Small intestine (tissue), 7 donors: ENCODE results near the gene ADAM30. TPM values are rescaled to one million over a fixed set of nuclear protein-coding genes. Genes with fewer than 3 reads are reported as not detected.

ENCODE experiments used
- DNase-seq, 2 donors: peaks; one replicate each; pipeline versions ENCODE4 v3.0.0 to v3.0.0-alpha.2; 2013
- FAIRE-seq: peaks from 2 replicates; lab custom pipeline; 2012; peaks lifted over from hg19 to GRCh38; lab: Jason Lieb, UNC
- H3K27ac ChIP-seq, 3 donors: one replicate each; pipeline ENCODE4 v1.5.1; 2013; ENCODE audit warnings: low read length in 2 of 3, mild to moderate bottlenecking in 2 of 3, control low read depth in 1 of 3, inconsistent platforms in 1 of 3, low read depth in 1 of 3, moderate library complexity in 1 of 3
- H3K27me3 ChIP-seq, 3 donors: one replicate each; pipeline ENCODE4 v1.6.1; 2013; ENCODE audit warnings: low read length in 3 of 3, inconsistent platforms in 1 of 3; ENCODE audit not compliant: control insufficient read depth in 3 of 3, insufficient read depth in 3 of 3
- H3K36me3 ChIP-seq, 3 donors: one replicate each; pipeline ENCODE4 v1.6.1; 2013; ENCODE audit warnings: low read length in 3 of 3, inconsistent platforms in 1 of 3, low read depth in 1 of 3, mild to moderate bottlenecking in 1 of 3, moderate library complexity in 1 of 3; ENCODE audit not compliant: control insufficient read depth in 3 of 3, insufficient read depth in 2 of 3
- H3K4me1 ChIP-seq, 3 donors: one replicate each; pipeline ENCODE4 v1.6.1; 2013; ENCODE audit warnings: low read length in 2 of 3, inconsistent platforms in 1 of 3, low read depth in 1 of 3, mild to moderate bottlenecking in 1 of 3, moderate library complexity in 1 of 3; ENCODE audit not compliant: control insufficient read depth in 3 of 3, insufficient read depth in 2 of 3
- H3K4me3 ChIP-seq, 3 donors: one replicate each; pipeline ENCODE4 v1.5.1; 2013; ENCODE audit warnings: low read length in 3 of 3, control low read depth in 1 of 3, inconsistent platforms in 1 of 3, low read depth in 1 of 3, mild to moderate bottlenecking in 1 of 3, moderate library complexity in 1 of 3
- H3K9me3 ChIP-seq, 2 donors: one replicate each; pipeline ENCODE4 v1.6.1; 2013; ENCODE audit warnings: low read depth in 1 of 2, low read length in 1 of 2; ENCODE audit not compliant: control insufficient read depth in 2 of 2, insufficient read depth in 1 of 2
- WGBS, 3 donors: extraction: QIAGEN DNeasy Blood & Tissue Kit; methylation state at CpG; one replicate each; pipeline ENCODE4 v1.1.7; 2013; 5-methylcytosine and 5-hydroxymethylcytosine counted together
- polyA plus RNA-seq, 4 donors: library from polyadenylated mRNA; stranded (reverse) in 3 of 4; unstranded in 1 of 4; fragments of 200-250 nt in 3 of 4; fragments of 120-200 nt in 1 of 4; gene quantifications; one replicate each; pipeline versions ENCODE4 v1.2.1 to v1.2.3, GENCODE V29; 2013
- donor health status: healthy with polysubstance abuse.
- donor health status: control.
- donor health status: control.
- donor health status: Bipolar disorder and iron deficiency.
- donor health status: healthy.

The ADAM30 gene
- polyA plus RNA-seq, 4 donors, result not detected

- FAIRE-seq, result no peak
- no peak overlapping the region for H3K4me3 ChIP-seq
These were observed 7.1 kb upstream of the ADAM30 start for GRCh38 chr1:119903443-119903835.

DNA sequence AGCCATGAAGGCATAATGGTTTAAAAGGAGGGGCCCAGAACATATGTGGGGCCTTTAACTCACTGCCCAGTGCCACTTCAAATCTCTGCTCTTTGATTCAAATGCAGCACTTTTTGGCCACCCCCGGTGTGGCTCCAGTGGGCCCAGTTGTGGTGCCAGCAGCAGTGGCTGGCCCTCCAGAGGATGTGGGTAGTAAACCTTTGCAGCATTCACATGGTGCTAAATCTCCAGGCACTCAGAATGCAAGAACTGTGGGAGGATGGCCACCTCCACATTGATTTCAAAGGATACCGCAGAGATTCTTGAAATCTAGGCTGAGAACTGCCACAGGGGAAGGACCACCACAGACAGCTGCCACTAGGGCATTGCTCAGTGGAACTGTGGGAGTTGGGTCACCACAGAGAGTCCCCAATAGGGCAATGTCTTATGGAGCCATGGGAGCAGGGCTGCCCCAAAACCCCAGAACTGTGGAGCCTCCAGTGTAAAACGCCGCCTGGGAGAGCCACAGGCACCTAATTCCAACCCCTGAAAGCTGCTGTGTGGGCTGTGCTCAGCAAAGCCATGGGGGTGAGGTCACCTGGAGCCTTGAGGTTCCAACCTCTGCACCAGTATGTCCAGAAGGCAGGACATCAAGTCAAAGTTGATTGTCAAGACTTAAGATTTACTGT, 6.6 kb upstream of the ADAM30 start:
- WGBS, 3 donors, result 91 to 98% (median 96%) methylated on average over 4 of the region's 4 CpGs
- Histone ChIP-seq H3K4me3 (no peak overlapping the region), H3K4me1 (peaks cover 0 to 3% (median 2%) of the 10 kb centered on the region in 3 donors), H3K27me3 (peaks cover 0 to 2% (median 0%) of the 10 kb centered on the region in 3 donors), H3K36me3 (no peaks in the 10 kb centered on the region), H3K9me3 (no peaks in the 10 kb centered on the region), H3K27ac (no peak overlapping the region)
- DNase-seq (no peak), FAIRE-seq (no peak)

More at GRCh38 chr1:119903443-119903835, 7.1 kb upstream of the ADAM30 start:
- Histone ChIP-seq H3K36me3 (no peaks in the 10 kb centered on the region), H3K4me1 (peaks cover 0 to 3% (median 2%) of the 10 kb centered on the region in 3 donors), H3K27me3 (peaks cover 0 to 2% (median 0%) of the 10 kb centered on the region in 3 donors), H3K9me3 (no peaks in the 10 kb centered on the region), H3K27ac (no peak overlapping the region)
- no peak for DNase-seq

DNA sequence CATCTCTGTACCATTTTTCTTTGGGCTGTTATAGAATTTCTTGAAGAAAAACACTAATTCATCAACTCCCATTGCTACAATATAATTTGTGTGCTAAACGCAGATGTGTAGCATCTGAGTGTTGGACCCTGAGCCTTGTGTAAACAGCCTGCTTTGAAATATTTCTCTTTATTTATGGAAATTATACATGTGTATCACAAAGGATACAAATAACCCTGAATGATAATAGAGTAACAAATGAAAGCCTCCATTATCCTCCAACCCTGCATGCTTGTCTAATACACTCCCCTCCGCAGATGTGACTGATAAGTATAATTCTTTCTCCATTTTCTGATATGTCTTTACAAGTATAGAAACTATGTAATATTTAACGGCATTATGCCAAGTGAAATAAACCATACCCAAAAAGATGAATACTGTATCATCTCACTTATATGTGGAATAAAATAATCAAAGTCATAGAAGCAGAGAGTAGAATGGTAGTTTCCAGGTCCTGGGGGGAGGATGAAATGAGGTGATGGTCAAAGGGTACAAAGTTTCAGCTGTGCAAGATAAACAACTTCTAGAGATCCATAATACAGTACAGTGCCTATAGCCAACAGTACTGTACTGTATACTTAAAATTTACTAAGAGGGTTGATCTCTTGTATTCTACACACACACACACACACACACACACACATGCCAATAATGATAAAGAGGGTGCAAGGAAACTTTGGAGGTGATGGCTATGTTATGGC, 2.8 kb upstream of the ADAM30 start:
- no peak overlapping the region for H3K27ac ChIP-seq
- H3K4me3 ChIP-seq, result no peak overlapping the region
- no peaks in the 10 kb centered on the region for H3K27me3 ChIP-seq
- 73 to 83% (median 82%) methylated on average over 3 of the region's 3 CpGs for WGBS, 3 donors
- no peaks in the 10 kb centered on the region for H3K9me3 ChIP-seq
- H3K4me1 ChIP-seq, result no peaks in the 10 kb centered on the region
- H3K36me3 ChIP-seq, result no peaks in the 10 kb centered on the region
- DNase-seq (no peak), FAIRE-seq (no peak)

- H3K27ac ChIP-seq, result no peak overlapping the region
- FAIRE-seq (no peak), DNase-seq (no peak)
- H3K9me3 ChIP-seq, result no peaks in the 10 kb centered on the region
- no peaks in the 10 kb centered on the region for H3K27me3 ChIP-seq
- no peak overlapping the region for H3K4me3 ChIP-seq
- WGBS, 3 donors, result 74 to 95% (median 75%) methylated on average over 2 of the region's 2 CpGs
- no peaks in the 10 kb centered on the region for H3K4me1 ChIP-seq
- no peaks in the 10 kb centered on the region for H3K36me3 ChIP-seq
These were observed 2.2 kb upstream of the ADAM30 start for GRCh38 chr1:119898530-119898929.

DNA sequence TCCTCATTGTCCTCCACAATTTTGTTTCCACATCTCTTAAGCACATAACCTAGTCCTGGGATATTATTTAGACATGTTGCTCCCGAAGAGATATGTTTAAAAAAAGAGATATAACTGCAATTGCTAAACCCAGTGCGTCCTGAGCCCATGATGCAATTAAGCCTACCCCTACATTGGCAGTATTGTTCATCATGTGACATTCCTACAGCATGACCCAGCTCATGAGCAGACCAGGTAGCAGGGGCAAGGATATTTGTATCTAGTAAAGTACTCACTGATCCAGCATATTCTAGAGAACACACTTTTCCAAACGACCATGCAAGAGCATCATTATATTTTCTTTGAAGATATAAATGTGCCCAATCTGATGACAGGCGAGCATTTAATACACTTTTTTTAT, 1.2 kb downstream of the ADAM30 start:
- FAIRE-seq, result no peak
- no peaks in the 10 kb centered on the region for H3K36me3 ChIP-seq

DNA sequence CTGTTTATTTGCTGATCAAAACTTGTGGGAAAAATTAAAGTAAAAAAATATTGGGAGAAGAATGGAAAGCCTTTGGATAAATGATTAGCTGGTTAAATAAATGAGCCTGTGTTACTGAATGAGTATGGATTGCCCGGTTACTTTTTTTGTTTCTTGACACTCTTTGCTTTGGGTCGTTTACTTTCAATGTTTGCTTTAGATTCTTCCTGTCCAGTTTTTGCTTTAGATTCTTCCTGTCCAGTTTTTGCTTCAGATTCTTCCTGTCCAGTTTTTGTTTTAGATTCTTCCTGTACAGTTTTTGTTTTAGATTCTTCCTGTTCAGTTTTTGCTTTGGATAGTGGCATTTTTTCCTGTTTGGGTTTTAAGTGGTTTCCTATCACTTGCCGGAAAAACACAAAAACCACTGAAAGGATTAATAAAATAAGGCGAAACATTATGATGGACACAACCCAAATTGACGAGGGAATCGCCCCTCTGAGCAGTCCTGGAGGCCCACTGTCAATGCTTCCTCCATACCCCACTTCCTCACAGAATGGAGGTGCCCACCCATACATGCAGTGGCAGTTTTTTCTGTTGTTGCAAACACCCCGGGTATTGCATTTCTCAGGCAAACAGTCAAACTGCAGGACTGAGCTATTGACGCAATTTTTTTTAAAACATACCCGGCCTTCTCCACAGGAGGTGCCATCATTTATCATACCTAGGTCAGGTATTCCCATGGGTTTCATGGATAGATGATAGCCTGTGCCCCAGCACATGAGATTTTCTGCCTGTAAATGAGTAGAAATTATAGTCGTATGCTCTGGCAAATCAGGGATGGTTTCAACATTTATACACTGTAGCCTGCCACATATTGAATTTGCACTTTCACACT, 2.3 kb downstream of the ADAM30 start:
- no peak overlapping the region for H3K4me3 ChIP-seq
- no peaks in the 10 kb centered on the region for H3K36me3 ChIP-seq
- FAIRE-seq, result no peak
- no peaks in the 10 kb centered on the region for H3K9me3 ChIP-seq
- peaks cover 0 to 2% (median 0%) of the 10 kb centered on the region in 3 donors for H3K27me3 ChIP-seq
- H3K4me1 ChIP-seq, result no peaks in the 10 kb centered on the region
- WGBS, 3 donors, result 67 to 75% (median 72%) methylated on average over 10 of the region's 10 CpGs
- DNase-seq, result no peak
- no peak overlapping the region for H3K27ac ChIP-seq

More for the DNA sequence above, 1.2 kb downstream of the ADAM30 start:
- Histone ChIP-seq H3K4me1 (no peaks in the 10 kb centered on the region), H3K9me3 (no peaks in the 10 kb centered on the region), H3K27me3 (no peaks in the 10 kb centered on the region), H3K27ac (no peak overlapping the region), H3K4me3 (no peak overlapping the region)
- 86 to 90% (median 86%) methylated on average over 4 of the region's 4 CpGs for WGBS, 3 donors
- DNase-seq, result no peak

DNA sequence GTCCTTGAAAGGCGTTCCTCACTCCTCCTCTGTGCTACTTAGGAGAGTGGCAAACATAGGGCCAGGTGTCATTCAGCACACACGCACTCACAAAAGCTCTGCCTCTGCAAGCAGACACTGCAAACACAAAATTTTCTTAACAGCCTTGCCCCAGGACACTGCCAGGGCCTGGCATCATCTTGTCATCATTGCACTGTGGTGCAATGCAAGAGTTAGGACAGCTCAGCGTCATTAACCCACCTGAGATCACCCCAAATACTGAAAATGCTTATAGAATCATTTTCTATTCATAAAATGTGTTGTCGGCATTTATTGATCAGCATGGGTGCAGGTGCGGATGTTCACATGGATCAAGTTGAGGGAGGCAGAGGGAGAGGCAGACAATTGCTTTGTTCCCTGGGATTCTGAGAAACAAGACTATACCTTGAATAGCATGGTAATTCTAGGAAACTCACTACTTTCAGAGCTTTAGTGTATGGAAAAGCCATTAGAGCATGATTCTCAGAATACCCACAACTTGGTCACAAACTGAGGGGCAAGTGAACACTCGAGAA, 3.0 kb downstream of the ADAM30 start:
- Histone ChIP-seq H3K9me3 (no peaks in the 10 kb centered on the region), H3K4me1 (no peaks in the 10 kb centered on the region), H3K27ac (no peak overlapping the region), H3K4me3 (no peak overlapping the region), H3K27me3 (peaks cover 0 to 2% (median 0%) of the 10 kb centered on the region in 3 donors), H3K36me3 (no peaks in the 10 kb centered on the region)
- WGBS, 3 donors, result 74 to 83% (median 77%) methylated on average over 6 of the region's 6 CpGs
- FAIRE-seq, result no peak
- DNase-seq, result no peak

DNA sequence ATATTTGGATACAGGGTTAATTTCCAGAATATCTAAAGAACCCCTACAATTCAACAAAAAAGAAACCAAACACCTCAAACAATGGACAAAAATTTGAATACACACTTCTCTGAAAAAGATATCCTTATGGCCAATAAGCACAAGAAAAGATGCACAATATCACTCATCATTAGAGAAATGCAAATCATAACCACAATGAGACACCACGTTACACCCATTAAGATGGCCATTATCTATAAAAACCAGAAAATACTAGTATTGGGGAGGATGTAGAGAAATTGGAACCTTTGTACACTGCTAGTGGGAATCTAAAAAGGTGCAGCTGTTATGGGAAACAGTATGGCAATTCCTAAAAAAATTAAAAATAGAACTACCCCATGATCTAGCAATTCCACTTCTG, 4.9 kb downstream of the ADAM30 start:
- DNase-seq (no peak), FAIRE-seq (no peak)
- Histone ChIP-seq H3K27ac (no peak overlapping the region), H3K9me3 (peaks cover 0 to 11% of the 10 kb centered on the region in 2 donors), H3K4me3 (no peak overlapping the region), H3K27me3 (peaks cover 0 to 2% (median 0%) of the 10 kb centered on the region in 3 donors), H3K36me3 (no peaks in the 10 kb centered on the region), H3K4me1 (no peaks in the 10 kb centered on the region)
- 72 to 87% (median 77%) methylated on average over 1 of the region's 1 CpG for WGBS, 3 donors
